IMR-90 (cell line): ENCODE measurements around the gene ARHGAP31. TPM values are rescaled to one million over a fixed set of nuclear protein-coding genes. Genes with fewer than 3 reads are reported as not detected.

Experiments
- ATAC-seq: fragments of 200-7000 bp; cut with Tn5 transposase; 2 replicates; pipeline ENCODE4 v1.9.1; 2020; ENCODE audit warnings: low read depth, mild to moderate bottlenecking, moderate library complexity
- BruUV-seq: library from RNA; stranded (reverse); fragments of 400-500 nt; replicated peaks from 2 replicates; lab custom pipeline; 2021; lab: Mats Ljungman, UMichigan
- CTCF ChIA-PET: fragments of 300-600 bp; formaldehyde crosslinking; extraction: SDS; loops from one replicate; lab custom pipeline; 2021; ENCODE audit warnings: antibody characterized with exemption; lab: Yijun Ruan, JAX
- POLR2A ChIA-PET: fragments of 300-600 bp; sonication (Branson Sonifier 250); formaldehyde crosslinking; loops from one replicate; lab custom pipeline; 2022; ENCODE audit warnings: antibody characterized with exemption; ENCODE audit not compliant: unreplicated experiment; lab: Charles Lee
- DNase-seq: peaks from one replicate; pipeline ENCODE4 v3.0.0; 2013
- H2AFZ ChIP-seq: replicated peaks from 2 replicates; pipeline ENCODE3; 2013; ENCODE audit warnings: low read length, mild to moderate bottlenecking; ENCODE audit not compliant: poor library complexity
- H2AK5ac ChIP-seq: 2 replicates; pipeline ENCODE4 v1.6.1; 2013; ENCODE audit warnings: low read depth, low read length, inconsistent platforms
- H2AK9ac ChIP-seq: replicated peaks from 2 replicates; pipeline ENCODE3; 2013; ENCODE audit warnings: mild to moderate bottlenecking, low read depth, low read length, moderate library complexity; ENCODE audit not compliant: poor library complexity
- H2BK120ac ChIP-seq: 2 replicates; pipeline ENCODE4 v1.6.1; 2013; ENCODE audit warnings: low read depth, low read length, inconsistent platforms
- H2BK15ac ChIP-seq: 3 replicates; pipeline ENCODE4 v1.6.1; 2013; ENCODE audit warnings: low read depth, low read length, inconsistent platforms
- H2BK20ac ChIP-seq: 2 replicates; pipeline ENCODE4 v1.6.1; 2013; ENCODE audit warnings: low read depth, mild to moderate bottlenecking, inconsistent platforms, low read length, moderate library complexity
- H2BK5ac ChIP-seq: 2 replicates; pipeline ENCODE4 v1.6.1; 2013; ENCODE audit warnings: mild to moderate bottlenecking, low read depth, low read length, inconsistent platforms; ENCODE audit not compliant: poor library complexity, severe bottlenecking
- H3K14ac ChIP-seq: replicated peaks from 2 replicates; pipeline ENCODE4 v1.6.1; 2013; ENCODE audit warnings: low read depth, low read length, inconsistent platforms
- H3K18ac ChIP-seq: 2 replicates; pipeline ENCODE4 v1.6.1; 2013; ENCODE audit warnings: low read depth, low read length, control low read depth
- H3K23ac ChIP-seq: 2 replicates; pipeline ENCODE4 v1.6.1; 2013; ENCODE audit warnings: low read depth, low read length, inconsistent platforms
- H3K27ac ChIP-seq: 2 replicates; pipeline ENCODE4 v1.5.1; 2013; ENCODE audit warnings: mild to moderate bottlenecking, control low read depth, low read length; ENCODE audit not compliant: insufficient read depth
- H3K27me3 ChIP-seq: 2 replicates; pipeline ENCODE4 v1.6.1; 2013; ENCODE audit warnings: low read length; ENCODE audit not compliant: control insufficient read depth, insufficient read depth
- H3K36me3 ChIP-seq: 2 replicates; pipeline ENCODE4 v1.6.1; 2013; ENCODE audit warnings: low read length, mixed read lengths; ENCODE audit not compliant: control insufficient read depth, insufficient read depth
- H3K4ac ChIP-seq: 2 replicates; pipeline ENCODE4 v1.6.1; 2013; ENCODE audit warnings: low read depth, low read length, inconsistent platforms
- H3K4me1 ChIP-seq: 2 replicates; pipeline ENCODE4 v1.6.1; 2013; ENCODE audit warnings: low read length, mixed read lengths; ENCODE audit not compliant: control insufficient read depth, insufficient read depth
- H3K4me2 ChIP-seq: 2 replicates; pipeline ENCODE4 v1.6.1; 2013; ENCODE audit warnings: low read depth, mild to moderate bottlenecking, control low read depth, low read length, moderate library complexity
- H3K4me3 ChIP-seq: 2 replicates; pipeline ENCODE4 v1.5.1; 2013; ENCODE audit warnings: low read depth, mild to moderate bottlenecking, control low read depth, low read length, moderate library complexity; ENCODE audit not compliant: insufficient read depth
- H3K56ac ChIP-seq: 2 replicates; pipeline ENCODE4 v1.6.1; 2013; ENCODE audit warnings: low read length, inconsistent platforms; ENCODE audit not compliant: insufficient read depth; ENCODE audit errors: extremely low read depth
- H3K79me1 ChIP-seq, 2 experiments: 2 replicates each; pipeline ENCODE4 v1.6.1; 2013; ENCODE audit warnings: low read length in 2 of 2, inconsistent platforms in 1 of 2, low read depth in 1 of 2
- H3K9ac ChIP-seq: 2 replicates; pipeline ENCODE4 v1.6.1; 2013; ENCODE audit warnings: low read depth, low read length, control low read depth
- H3K9me1 ChIP-seq: 2 replicates; pipeline ENCODE4 v1.6.1; 2013; ENCODE audit warnings: low read length, inconsistent platforms; ENCODE audit not compliant: insufficient read depth
- H3K9me3 ChIP-seq: 2 replicates; pipeline ENCODE4 v1.6.1; 2013; ENCODE audit warnings: low read length; ENCODE audit not compliant: control insufficient read depth, insufficient read depth
- H4K20me1 ChIP-seq: 2 replicates; pipeline ENCODE4 v1.6.1; 2013; ENCODE audit warnings: low read length, inconsistent platforms; ENCODE audit not compliant: insufficient read depth
- H4K5ac ChIP-seq: 2 replicates; pipeline ENCODE4 v1.6.1; 2013; ENCODE audit warnings: mild to moderate bottlenecking, low read depth, low read length, control low read depth
- H4K8ac ChIP-seq, 2 experiments: 2 replicates each; pipeline ENCODE4 v1.6.1; 2013; ENCODE audit warnings: low read depth in 2 of 2, low read length in 2 of 2, control low read depth in 1 of 2, inconsistent platforms in 1 of 2
- H4K91ac ChIP-seq: 2 replicates; pipeline ENCODE4 v1.6.1; 2013; ENCODE audit warnings: low read depth, low read length, inconsistent platforms; ENCODE audit not compliant: insufficient read depth
- CEBPB ChIP-seq: IDR thresholded peaks from 2 replicates; pipeline ENCODE4 v1.6.1; 2012; ENCODE audit warnings: low read depth, low read length, improper control_type of control experiment
- CTCF ChIP-seq: conservative IDR thresholded peaks from 2 replicates; pipeline ENCODE4 v1.5.1; 2012; ENCODE audit warnings: mild to moderate bottlenecking, low read depth, low read length, improper control_type of control experiment
- FOS ChIP-seq: fragments of 150-350 bp; IDR thresholded peaks from 2 replicates; pipeline ENCODE4 v1.6.1; 2016; ENCODE audit warnings: low read depth, low read length
- MAFK ChIP-seq: IDR thresholded peaks from 2 replicates; pipeline ENCODE4 v1.6.1; 2012; ENCODE audit warnings: low read depth, low read length, improper control_type of control experiment
- MAZ ChIP-seq: IDR thresholded peaks from 2 replicates; pipeline ENCODE4 v1.6.1; 2012; ENCODE audit warnings: low read depth, mild to moderate bottlenecking, low read length, improper control_type of control experiment, moderate library complexity, borderline replicate concordance
- MXI1 ChIP-seq: IDR thresholded peaks from 2 replicates; pipeline ENCODE4 v1.6.1; 2012; ENCODE audit warnings: low read depth, mild to moderate bottlenecking, low read length, moderate library complexity, borderline replicate concordance
- NFE2L2 ChIP-seq: fragments of 150-350 bp; IDR thresholded peaks from 2 replicates; pipeline ENCODE4 v1.6.1; 2016; ENCODE audit warnings: low read depth, mild to moderate bottlenecking, low read length
- RAD21 ChIP-seq: IDR thresholded peaks from 2 replicates; pipeline ENCODE4 v1.6.1; 2012; ENCODE audit warnings: low read length, improper control_type of control experiment
- RFX5 ChIP-seq: IDR thresholded peaks from 2 replicates; pipeline ENCODE4 v1.8.0; 2012; ENCODE audit warnings: low read depth, mild to moderate bottlenecking, low read length, moderate library complexity
- SMC3 ChIP-seq: fragments of 150-350 bp; IDR thresholded peaks from 2 replicates; pipeline ENCODE4 v1.6.1; 2016; ENCODE audit warnings: low read depth, mild to moderate bottlenecking, antibody characterized with exemption, low read length, moderate library complexity
- USF2 ChIP-seq: fragments of 150-350 bp; IDR thresholded peaks from 2 replicates; pipeline ENCODE4 v1.6.1; 2017; ENCODE audit warnings: mild to moderate bottlenecking, antibody characterized with exemption, low read length, low read depth
- WGBS, 2 experiments: methylation state at CpG; one replicate each; pipeline versions ENCODE4 v1.1.5 to v1.1.7; 2013; ENCODE audit warnings: missing lambda C conversion rate in 2 of 2; ENCODE audit not compliant: insufficient read length in 1 of 2; ENCODE audit errors: extremely low coverage in 2 of 2; 5-methylcytosine and 5-hydroxymethylcytosine counted together
- dilution Hi-C: fragments of 300-500 bp; cut with HindIII; formaldehyde crosslinking; loops from one replicate; pipeline ENCODE4 v1.14.3; 2018; ENCODE audit warnings: low sequenced_read_pairs; ENCODE audit not compliant: unreplicated experiment
- in situ Hi-C: fragments of 300-500 bp; cut with MboI; formaldehyde crosslinking; loops from 3 replicates; pipeline ENCODE4 v1.14.3; 2019; ENCODE audit warnings: low sequenced_read_pairs, inconsistent platforms, mixed read lengths
- intact Hi-C: fragments of 100-400 bp; cut with micrococcal nuclease; formaldehyde crosslinking; loops from 2 replicates; pipeline ENCODE4 v1.10.0; 2022
- polyA plus RNA-seq, 3 experiments: library from polyadenylated mRNA; depleted of rRNA; stranded (reverse); fragments of >200 nt; gene quantifications; 2 replicates each; pipeline ENCODE4 v1.2.3, GENCODE V29; 2012; ENCODE audit warnings: low replicate concordance in 1 of 3
- total RNA-seq: library from RNA; depleted of rRNA; stranded (reverse); fragments of >200 nt; gene quantifications from 2 replicates; pipeline ENCODE4 v1.2.3, GENCODE V29; 2012

ARHGAP31 gene
- total and polyA plus RNA-seq, 2 of the 4 experiments (the other 2 are of a cell fraction) = 6.6 to 7.7 TPM

GRCh38 chr3:119368298-119368697 is 74.1 kb downstream of the ARHGAP31 start:
- H3K79me1 ChIP-seq = peaks cover 0 to 7% of the 10 kb centered on the region in 2 experiments; a peak in 1 of 4 replicates
- peaks cover 2% of the 10 kb centered on the region; the same call in 1 of the 2 replicates for H3K4me1 ChIP-seq
- H3K4me2 ChIP-seq = no peak overlapping the region
- H3K23ac ChIP-seq = no peak overlapping the region
- H4K5ac ChIP-seq = no peak overlapping the region
- no peak for DNase-seq
- 33 to 100% methylated on average over 1 of the region's 4 CpGs for WGBS, 2 experiments
- no peak overlapping the region for H2BK15ac ChIP-seq
- H3K9ac ChIP-seq = no peak overlapping the region
- peaks cover 6% of the 10 kb centered on the region for H3K36me3 ChIP-seq
- no TSS peak for BruUV-seq
- intact Hi-C loops (no loop called here), dilution Hi-C loops (no loop called here), in situ Hi-C loops (no loop called here)
- no peak overlapping the region for H2BK20ac ChIP-seq
- no peak overlapping the region for H4K91ac ChIP-seq
- H3K56ac ChIP-seq = no peak overlapping the region
- H2BK120ac ChIP-seq = no peak overlapping the region
- H3K27ac ChIP-seq = no peak overlapping the region; the same call in 1 of the 2 replicates
- H3K9me1 ChIP-seq = peaks cover 5% of the 10 kb centered on the region
- H2AK9ac ChIP-seq = no peak overlapping the region
- H4K20me1 ChIP-seq = no peaks in the 10 kb centered on the region
- peak; percentile 21; the same call in 1 of the 2 replicates for ATAC-seq
- H2BK5ac ChIP-seq = no peak overlapping the region
- no peaks in the 10 kb centered on the region for H3K27me3 ChIP-seq
- POLR2A ChIA-PET = no interaction called here
- no peak for TF ChIP-seq MAFK
- TF ChIP-seq CEBPB = no peak
- TF ChIP-seq SMC3 = no peak
- TF ChIP-seq MXI1 = no peak
- no peak for TF ChIP-seq NFE2L2
- TF ChIP-seq MAZ = no peak
- TF ChIP-seq USF2 = no peak
- no peak for TF ChIP-seq RAD21
- TF ChIP-seq FOS = no peak
- no peak for TF ChIP-seq RFX5
- no peak for TF ChIP-seq CTCF
- no peak overlapping the region for H2AFZ ChIP-seq
- H3K18ac ChIP-seq = no peak overlapping the region
- no peak overlapping the region for H3K4me3 ChIP-seq
- no peak overlapping the region for H3K4ac ChIP-seq
- no peak overlapping the region for H4K8ac ChIP-seq
- no peak overlapping the region for H2AK5ac ChIP-seq
- H3K9me3 ChIP-seq = no peaks in the 10 kb centered on the region
- CTCF ChIA-PET = interaction anchor here (0.6 kb wide), 1 partner anchor 120 kb away, joined by 4 read pairs; no protein-coding TSS in a partner anchor
- H3K14ac ChIP-seq = no peak overlapping the region
